ENCODE measurements around the gene CD300H.

GRCh38 chr17:74545843-74546230 lies 21.5 kb downstream of the CD300H start, which contains the start of gene CD300C:
- TF ChIP-seq, protein P1, sequence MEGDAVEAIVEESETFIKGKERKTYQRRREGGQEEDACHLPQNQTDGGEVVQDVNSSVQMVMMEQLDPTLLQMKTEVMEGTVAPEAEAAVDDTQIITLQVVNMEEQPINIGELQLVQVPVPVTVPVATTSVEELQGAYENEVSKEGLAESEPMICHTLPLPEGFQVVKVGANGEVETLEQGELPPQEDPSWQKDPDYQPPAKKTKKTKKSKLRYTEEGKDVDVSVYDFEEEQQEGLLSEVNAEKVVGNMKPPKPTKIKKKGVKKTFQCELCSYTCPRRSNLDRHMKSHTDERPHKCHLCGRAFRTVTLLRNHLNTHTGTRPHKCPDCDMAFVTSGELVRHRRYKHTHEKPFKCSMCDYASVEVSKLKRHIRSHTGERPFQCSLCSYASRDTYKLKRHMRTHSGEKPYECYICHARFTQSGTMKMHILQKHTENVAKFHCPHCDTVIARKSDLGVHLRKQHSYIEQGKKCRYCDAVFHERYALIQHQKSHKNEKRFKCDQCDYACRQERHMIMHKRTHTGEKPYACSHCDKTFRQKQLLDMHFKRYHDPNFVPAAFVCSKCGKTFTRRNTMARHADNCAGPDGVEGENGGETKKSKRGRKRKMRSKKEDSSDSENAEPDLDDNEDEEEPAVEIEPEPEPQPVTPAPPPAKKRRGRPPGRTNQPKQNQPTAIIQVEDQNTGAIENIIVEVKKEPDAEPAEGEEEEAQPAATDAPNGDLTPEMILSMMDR (conservative IDR thresholded peaks at IDR 0.05 in 1 of 2, IDR thresholded peaks at IDR 0.05 in 1 of 2; ENCODE audit: extremely low read depth in 1 of 2, insufficient read depth in 1 of 2, low read depth in 1 of 2, low read length in 2 of 2) = no peak
- TF ChIP-seq EZH2 (IDR thresholded peaks at IDR 0.05; ENCODE audit: borderline replicate concordance, low read length) = no peak

Measured in mammary epithelial cell (primary cell).